SK-N-SH treated with all-trans-retinoic acid at 6 μM for 48 hours (cell line): ENCODE data around the gene CES5A.

ENCODE experiments used
- ATAC-seq: fragments of 200-7000 bp; cut with Tn5 transposase; 3 replicates; pipeline ENCODE4 v1.9.1; 2020; ENCODE audit warnings: mild to moderate bottlenecking, moderate library complexity
- ARNTL ChIP-seq: fragments of 450-650 bp; formaldehyde crosslinking; IDR thresholded peaks from 2 replicates; pipeline ENCODE4 v1.5.0; 2020; ENCODE audit warnings: low read depth, mild to moderate bottlenecking, moderate library complexity, borderline replicate concordance
- BACH2 ChIP-seq: fragments of 250-450 bp; sonication (Bioruptor Pico); IDR thresholded peaks from 2 replicates; pipeline ENCODE4 v1.9.0; 2021; ENCODE audit warnings: mild to moderate bottlenecking, borderline replicate concordance
- CSDC2 ChIP-seq: fragments of 250-450 bp; sonication (Bioruptor Pico); IDR thresholded peaks from 2 replicates; pipeline ENCODE4 v1.5.0; 2020; ENCODE audit warnings: mild to moderate bottlenecking, moderate library complexity
- ESRRG ChIP-seq: fragments of 250-450 bp; sonication (Bioruptor Pico); IDR thresholded peaks from 2 replicates; pipeline ENCODE4 v1.6.1; 2021; ENCODE audit warnings: mild to moderate bottlenecking
- GLIS3 ChIP-seq: fragments of 250-450 bp; sonication (Bioruptor Pico); IDR thresholded peaks from 2 replicates; pipeline ENCODE4 v1.5.0; 2020; ENCODE audit warnings: mild to moderate bottlenecking, moderate library complexity
- ISL1 ChIP-seq: fragments of 250-450 bp; sonication (Bioruptor Pico); IDR thresholded peaks from 2 replicates; pipeline ENCODE4 v2.1.2; 2022; ENCODE audit warnings: mild to moderate bottlenecking, moderate library complexity
- PPARA ChIP-seq: fragments of 250-450 bp; sonication (Bioruptor Pico); IDR thresholded peaks from 2 replicates; pipeline ENCODE4 v1.5.0; 2020; ENCODE audit warnings: mild to moderate bottlenecking, borderline replicate concordance
- RARB ChIP-seq: fragments of 250-450 bp; sonication (Bioruptor Pico); IDR thresholded peaks from 2 replicates; pipeline ENCODE4 v1.8.0; 2021; ENCODE audit warnings: mild to moderate bottlenecking, moderate library complexity
- SNAI2 ChIP-seq: fragments of 250-450 bp; sonication (Bioruptor Pico); IDR thresholded peaks from 2 replicates; pipeline ENCODE4 v1.5.0; 2020; ENCODE audit warnings: mild to moderate bottlenecking, moderate library complexity
- TCF4 ChIP-seq: fragments of 250-450 bp; sonication (Bioruptor Pico); IDR thresholded peaks from 2 replicates; pipeline ENCODE4 v1.8.0; 2021; ENCODE audit warnings: mild to moderate bottlenecking, moderate library complexity, borderline replicate concordance
- TOX ChIP-seq: fragments of 250-450 bp; sonication (Bioruptor Pico); IDR thresholded peaks from 2 replicates; pipeline ENCODE4 v1.8.0; 2021; ENCODE audit warnings: mild to moderate bottlenecking, moderate library complexity, borderline replicate concordance
- ZC3H10 ChIP-seq: fragments of 250-450 bp; sonication (Bioruptor Pico); IDR thresholded peaks from 2 replicates; pipeline ENCODE4 v1.5.1; 2021; ENCODE audit warnings: mild to moderate bottlenecking, moderate library complexity
- ZFP3 ChIP-seq: fragments of 250-450 bp; sonication (Bioruptor Pico); IDR thresholded peaks from 2 replicates; pipeline ENCODE4 v1.5.0; 2020; ENCODE audit warnings: mild to moderate bottlenecking, moderate library complexity
- ZFP30 ChIP-seq: fragments of 450-650 bp; formaldehyde crosslinking; IDR thresholded peaks from 2 replicates; pipeline ENCODE4 v1.5.0; 2022; ENCODE audit warnings: mild to moderate bottlenecking, moderate library complexity
- ZNF565 ChIP-seq: fragments of 450-650 bp; formaldehyde crosslinking; conservative IDR thresholded peaks from 2 replicates; pipeline ENCODE4 v1.5.0; 2020; ENCODE audit warnings: low read depth, mild to moderate bottlenecking, moderate library complexity
- ZNF8 ChIP-seq: fragments of 450-650 bp; formaldehyde crosslinking; IDR thresholded peaks from 2 replicates; pipeline ENCODE4 v1.5.0; 2020; ENCODE audit warnings: mild to moderate bottlenecking, moderate library complexity
- TF ChIP-seq, protein P1 (sequence below): fragments of 250-450 bp; sonication (Bioruptor Pico); IDR thresholded peaks from 2 replicates; pipeline ENCODE4 v1.8.0; 2020; ENCODE audit warnings: mild to moderate bottlenecking, moderate library complexity, borderline replicate concordance
- TF ChIP-seq, protein P2 (sequence below): fragments of 250-450 bp; sonication (Bioruptor Pico); IDR thresholded peaks from 2 replicates; pipeline ENCODE4 v1.5.1; 2021; ENCODE audit warnings: mild to moderate bottlenecking, moderate library complexity
- TF ChIP-seq, protein P3 (sequence below): fragments of 250-450 bp; sonication (Bioruptor Pico); IDR thresholded peaks from 2 replicates; pipeline ENCODE4 v1.8.0; 2021; ENCODE audit warnings: low read depth, mild to moderate bottlenecking, moderate library complexity, borderline replicate concordance

The CES5A gene, protein sequence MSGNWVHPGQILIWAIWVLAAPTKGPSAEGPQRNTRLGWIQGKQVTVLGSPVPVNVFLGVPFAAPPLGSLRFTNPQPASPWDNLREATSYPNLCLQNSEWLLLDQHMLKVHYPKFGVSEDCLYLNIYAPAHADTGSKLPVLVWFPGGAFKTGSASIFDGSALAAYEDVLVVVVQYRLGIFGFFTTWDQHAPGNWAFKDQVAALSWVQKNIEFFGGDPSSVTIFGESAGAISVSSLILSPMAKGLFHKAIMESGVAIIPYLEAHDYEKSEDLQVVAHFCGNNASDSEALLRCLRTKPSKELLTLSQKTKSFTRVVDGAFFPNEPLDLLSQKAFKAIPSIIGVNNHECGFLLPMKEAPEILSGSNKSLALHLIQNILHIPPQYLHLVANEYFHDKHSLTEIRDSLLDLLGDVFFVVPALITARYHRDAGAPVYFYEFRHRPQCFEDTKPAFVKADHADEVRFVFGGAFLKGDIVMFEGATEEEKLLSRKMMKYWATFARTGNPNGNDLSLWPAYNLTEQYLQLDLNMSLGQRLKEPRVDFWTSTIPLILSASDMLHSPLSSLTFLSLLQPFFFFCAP

DNA sequence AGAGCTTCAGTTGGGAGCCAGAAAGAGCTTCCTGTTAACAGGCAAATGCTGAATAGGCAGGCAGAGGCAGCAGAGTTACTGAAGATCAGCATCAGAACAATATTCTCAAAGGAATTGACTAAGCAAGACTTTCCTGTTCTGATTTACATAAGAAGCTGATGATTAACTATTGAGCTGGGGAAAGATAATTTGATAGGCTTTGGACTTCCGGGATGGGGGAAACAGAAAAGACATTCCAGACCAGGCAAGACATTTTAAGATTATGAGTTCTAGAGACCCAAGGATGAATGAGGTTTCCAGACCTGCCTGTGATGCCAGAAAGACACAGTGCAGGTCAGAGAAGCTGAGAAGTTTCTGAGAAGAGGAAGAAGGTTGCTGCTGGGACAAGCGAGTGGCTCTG lies at the start of gene CES5A:
Gene CES5A, minus strand, starts transcription at position 101 of the 400 bp plus-strand sequence. CDS start 152 bp downstream, outside the sequence.
- TF ChIP-seq, protein P1, sequence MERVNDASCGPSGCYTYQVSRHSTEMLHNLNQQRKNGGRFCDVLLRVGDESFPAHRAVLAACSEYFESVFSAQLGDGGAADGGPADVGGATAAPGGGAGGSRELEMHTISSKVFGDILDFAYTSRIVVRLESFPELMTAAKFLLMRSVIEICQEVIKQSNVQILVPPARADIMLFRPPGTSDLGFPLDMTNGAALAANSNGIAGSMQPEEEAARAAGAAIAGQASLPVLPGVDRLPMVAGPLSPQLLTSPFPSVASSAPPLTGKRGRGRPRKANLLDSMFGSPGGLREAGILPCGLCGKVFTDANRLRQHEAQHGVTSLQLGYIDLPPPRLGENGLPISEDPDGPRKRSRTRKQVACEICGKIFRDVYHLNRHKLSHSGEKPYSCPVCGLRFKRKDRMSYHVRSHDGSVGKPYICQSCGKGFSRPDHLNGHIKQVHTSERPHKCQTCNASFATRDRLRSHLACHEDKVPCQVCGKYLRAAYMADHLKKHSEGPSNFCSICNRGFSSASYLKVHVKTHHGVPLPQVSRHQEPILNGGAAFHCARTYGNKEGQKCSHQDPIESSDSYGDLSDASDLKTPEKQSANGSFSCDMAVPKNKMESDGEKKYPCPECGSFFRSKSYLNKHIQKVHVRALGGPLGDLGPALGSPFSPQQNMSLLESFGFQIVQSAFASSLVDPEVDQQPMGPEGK (CRISPR knock-in tag), result no peak
- TF ChIP-seq ARNTL (no peak), TOX (CRISPR knock-in tag) (no peak), ESRRG (no peak), ISL1 (CRISPR knock-in tag) (no peak), TCF4 (no peak), CSDC2 (CRISPR knock-in tag) (no peak), GLIS3 (CRISPR knock-in tag) (no peak), RARB (CRISPR knock-in tag) (no peak), ZNF8 (no peak), PPARA (CRISPR knock-in tag) (no peak), SNAI2 (CRISPR knock-in tag) (no peak), ZNF565 (CRISPR knock-in tag) (no peak), ZFP30 (no peak)
- TF ChIP-seq, protein P2, sequence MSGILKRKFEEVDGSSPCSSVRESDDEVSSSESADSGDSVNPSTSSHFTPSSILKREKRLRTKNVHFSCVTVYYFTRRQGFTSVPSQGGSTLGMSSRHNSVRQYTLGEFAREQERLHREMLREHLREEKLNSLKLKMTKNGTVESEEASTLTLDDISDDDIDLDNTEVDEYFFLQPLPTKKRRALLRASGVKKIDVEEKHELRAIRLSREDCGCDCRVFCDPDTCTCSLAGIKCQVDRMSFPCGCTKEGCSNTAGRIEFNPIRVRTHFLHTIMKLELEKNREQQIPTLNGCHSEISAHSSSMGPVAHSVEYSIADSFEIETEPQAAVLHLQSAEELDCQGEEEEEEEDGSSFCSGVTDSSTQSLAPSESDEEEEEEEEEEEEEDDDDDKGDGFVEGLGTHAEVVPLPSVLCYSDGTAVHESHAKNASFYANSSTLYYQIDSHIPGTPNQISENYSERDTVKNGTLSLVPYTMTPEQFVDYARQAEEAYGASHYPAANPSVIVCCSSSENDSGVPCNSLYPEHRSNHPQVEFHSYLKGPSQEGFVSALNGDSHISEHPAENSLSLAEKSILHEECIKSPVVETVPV, result no peak
- TF ChIP-seq, protein P3, sequence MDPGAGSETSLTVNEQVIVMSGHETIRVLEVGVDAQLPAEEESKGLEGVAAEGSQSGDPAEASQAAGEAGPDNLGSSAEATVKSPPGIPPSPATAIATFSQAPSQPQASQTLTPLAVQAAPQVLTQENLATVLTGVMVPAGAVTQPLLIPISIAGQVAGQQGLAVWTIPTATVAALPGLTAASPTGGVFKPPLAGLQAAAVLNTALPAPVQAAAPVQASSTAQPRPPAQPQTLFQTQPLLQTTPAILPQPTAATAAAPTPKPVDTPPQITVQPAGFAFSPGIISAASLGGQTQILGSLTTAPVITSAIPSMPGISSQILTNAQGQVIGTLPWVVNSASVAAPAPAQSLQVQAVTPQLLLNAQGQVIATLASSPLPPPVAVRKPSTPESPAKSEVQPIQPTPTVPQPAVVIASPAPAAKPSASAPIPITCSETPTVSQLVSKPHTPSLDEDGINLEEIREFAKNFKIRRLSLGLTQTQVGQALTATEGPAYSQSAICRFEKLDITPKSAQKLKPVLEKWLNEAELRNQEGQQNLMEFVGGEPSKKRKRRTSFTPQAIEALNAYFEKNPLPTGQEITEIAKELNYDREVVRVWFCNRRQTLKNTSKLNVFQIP (CRISPR knock-in tag), result no peak
- ATAC-seq, result no peak

DNA sequence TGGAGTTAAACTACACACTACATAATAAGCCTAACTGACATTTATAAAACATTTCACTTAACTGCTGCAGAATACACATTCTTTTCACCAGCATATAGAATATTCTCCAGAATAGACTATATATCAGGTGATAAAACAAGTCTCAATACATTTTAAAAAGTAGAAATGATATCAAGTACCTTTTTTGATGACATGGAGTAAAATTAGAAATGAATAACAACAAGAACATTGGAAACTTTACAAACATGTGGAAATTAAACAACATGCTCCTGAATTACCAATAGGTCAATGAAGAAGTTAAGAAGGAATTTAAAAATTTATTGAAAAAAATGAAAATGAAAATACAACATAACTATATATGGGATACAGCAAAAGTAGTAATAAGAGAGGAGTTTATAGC lies 47.5 kb upstream of the CES5A start:
- no peak for TF ChIP-seq TOX (CRISPR knock-in tag)
- TF ChIP-seq ARNTL, result no peak
- no peak for TF ChIP-seq BACH2 (CRISPR knock-in tag)
- TF ChIP-seq ZNF565 (CRISPR knock-in tag), result no peak
- TF ChIP-seq ZFP3 (CRISPR knock-in tag), result no peak
- no peak for TF ChIP-seq TCF4
- no peak for TF ChIP-seq SNAI2 (CRISPR knock-in tag)
- TF ChIP-seq, protein P3 (CRISPR knock-in tag), result no peak
- TF ChIP-seq RARB (CRISPR knock-in tag), result no peak
- TF ChIP-seq, protein P1 (CRISPR knock-in tag), result no peak
- TF ChIP-seq ESRRG, result no peak
- TF ChIP-seq ZC3H10 (CRISPR knock-in tag), result no peak
- TF ChIP-seq, protein P2, result no peak
- TF ChIP-seq ZNF8, result no peak
- no peak for ATAC-seq
